ENCODE measurements around the gene CD81.

GRCh38 chr11:2346014-2346413 lies 31.1 kb upstream of the CD81 start:
- TF ChIP-seq CTCF (IDR thresholded peaks at IDR 0.05; ENCODE audit: low read depth, low read length, poor library complexity, severe bottlenecking) (no peak), EZH2phosphoT487 (IDR thresholded peaks at IDR 0.05; ENCODE audit: borderline replicate concordance, low read length) (no peak)
